GM13976 (cell line): ENCODE measurements around the gene SLC46A1.
"Not testable (repeated sequence)": the region's sequence is repeated elsewhere in the genome, so short reads cannot be mapped to it uniquely, and the experiment has no call there.

Experiments
- DNase-seq: peaks from one replicate; pipeline ENCODE4 v3.0.0; 2012; ENCODE audit warnings: low spot score
- CTCF ChIP-seq: IDR thresholded peaks from 2 replicates; pipeline ENCODE4 v1.5.1; 2012; ENCODE audit warnings: borderline replicate concordance, mild to moderate bottlenecking; ENCODE audit not compliant: insufficient read depth; ENCODE audit errors: extremely low read depth, missing control alignments, control extremely low read depth
- in situ Hi-C: fragments of 300-500 bp; cut with MboI; formaldehyde crosslinking; loops from one replicate; pipeline ENCODE4 v1.12.0; 2022; ENCODE audit warnings: low sequenced_read_pairs, mixed read lengths, inconsistent platforms; ENCODE audit not compliant: unreplicated experiment

Gene SLC46A1

GRCh38 chr17:28405632-28406472, at the start of gene SLC46A1:
Gene SLC46A1 (minus strand): TSS chr17:28406212. CDS start chr17:28406114, 98 bp downstream.
- peak; percentile 90 for DNase-seq
- no peak for TF ChIP-seq CTCF
- in situ Hi-C loops: no loop called here

- TF ChIP-seq CTCF: no peak
- in situ Hi-C loops: no loop called here
Measured at GRCh38 chr17:28449859-28450258, 43.8 kb upstream of the SLC46A1 start.

GRCh38 chr17:28447396-28447760, 41.4 kb upstream of the SLC46A1 start:
- in situ Hi-C loops: no loop called here
- TF ChIP-seq CTCF: no peak

More at GRCh38 chr17:28449859-28450258, 43.8 kb upstream of the SLC46A1 start:
- no peak for DNase-seq

GRCh38 chr17:28446716-28447395, 40.8 kb upstream of the SLC46A1 start:
- TF ChIP-seq CTCF: no peak
- in situ Hi-C loops: no loop called here
- DNase-seq: no peak

More at GRCh38 chr17:28447396-28447760, 41.4 kb upstream of the SLC46A1 start:
- DNase-seq: no peak

GRCh38 chr17:28443901-28444638, 38.1 kb upstream of the SLC46A1 start:
- no peak for TF ChIP-seq CTCF
- DNase-seq: no peak
- in situ Hi-C loops: no loop called here

- in situ Hi-C loops: loop anchor here (10.0 kb wide), 1 partner anchor 60 kb away; the partner anchor contains the start of genes SARM1 and VTN
- DNase-seq: not testable (repeated sequence)
Measured at GRCh38 chr17:28434326-28434725, 28.3 kb upstream of the SLC46A1 start.
